CD4-positive, alpha-beta T cell treated with Interleukin-17A for 1 hour (primary cell): ENCODE data around the gene DNASE1L3.
"Not testable (repeated sequence)": the region's sequence is repeated elsewhere in the genome, so short reads cannot be mapped to it uniquely, and the experiment has no call there.

Source experiments
- DNase-seq: peaks from one replicate; pipeline ENCODE4 v3.0.0-alpha.2; 2020

DNASE1L3 gene

GRCh38 chr3:58234516-58234931, 23.8 kb upstream of the DNASE1L3 start:
- no peak for DNase-seq

- no peak for DNase-seq
These were observed 20.9 kb upstream of the DNASE1L3 start for GRCh38 chr3:58231666-58232065.

- DNase-seq: no peak
These were observed 20.2 kb upstream of the DNASE1L3 start for GRCh38 chr3:58230876-58231552.

- DNase-seq: not testable (repeated sequence)
These were observed 17.2 kb upstream of the DNASE1L3 start for GRCh38 chr3:58227933-58228332.

- DNase-seq: no peak
These were observed 13.1 kb upstream of the DNASE1L3 start for GRCh38 chr3:58223855-58224254.

GRCh38 chr3:58222161-58222724, 11.5 kb upstream of the DNASE1L3 start:
- no peak for DNase-seq

- no peak for DNase-seq
These were observed 8.1 kb upstream of the DNASE1L3 start for GRCh38 chr3:58218904-58219303.

- DNase-seq: peak; percentile 68
These were observed 6.5 kb upstream of the DNASE1L3 start for GRCh38 chr3:58217209-58217811.

- no peak for DNase-seq
These were observed 5.9 kb upstream of the DNASE1L3 start for GRCh38 chr3:58216496-58217195.

- no peak for DNase-seq
These were observed 4.7 kb upstream of the DNASE1L3 start for GRCh38 chr3:58215317-58216025.

- DNase-seq: no peak
These were observed 3.9 kb upstream of the DNASE1L3 start for GRCh38 chr3:58214484-58215316.

- DNase-seq: no peak
These were observed 839 bp downstream of the DNASE1L3 start for GRCh38 chr3:58209933-58210332.

- DNase-seq: no peak
These were observed 2.8 kb downstream of the DNASE1L3 start for GRCh38 chr3:58207954-58208353.

- no peak for DNase-seq
These were observed 4.3 kb downstream of the DNASE1L3 start for GRCh38 chr3:58206406-58207011.

- no peak for DNase-seq
These were observed 4.8 kb downstream of the DNASE1L3 start for GRCh38 chr3:58205981-58206380.

- DNase-seq: no peak
These were observed 6.1 kb downstream of the DNASE1L3 start for GRCh38 chr3:58204720-58205119.

GRCh38 chr3:58203541-58203940, 7.2 kb downstream of the DNASE1L3 start:
- DNase-seq: no peak

- no peak for DNase-seq
These were observed 7.8 kb downstream of the DNASE1L3 start for GRCh38 chr3:58202917-58203360.

- DNase-seq: not testable (repeated sequence)
These were observed 9.3 kb downstream of the DNASE1L3 start for GRCh38 chr3:58201451-58201850.

GRCh38 chr3:58200846-58201355, 9.9 kb downstream of the DNASE1L3 start:
- DNase-seq: no peak

GRCh38 chr3:58200121-58200709, 10.6 kb downstream of the DNASE1L3 start:
- DNase-seq: no peak
